Ectodermal cell (in vitro differentiated cells): ENCODE measurements around the gene GRID1.

Experiments used
- H3K27ac ChIP-seq: 2 replicates; pipeline ENCODE4 v1.7.0; 2013; ENCODE audit warnings: mild to moderate bottlenecking, low read depth, low read length; ENCODE audit not compliant: insufficient read depth, poor library complexity, severe bottlenecking
- H3K27me3 ChIP-seq: 2 replicates; pipeline ENCODE4 v1.7.0; 2013; ENCODE audit warnings: mild to moderate bottlenecking, low read length; ENCODE audit not compliant: insufficient read depth, control insufficient read depth, poor library complexity, severe bottlenecking
- H3K36me3 ChIP-seq: one replicate; pipeline ENCODE4 v1.7.0; 2013; ENCODE audit warnings: low read length; ENCODE audit not compliant: control insufficient read depth, insufficient read depth
- H3K4me1 ChIP-seq: one replicate; pipeline ENCODE4 v1.7.0; 2013; ENCODE audit warnings: low read length; ENCODE audit not compliant: control insufficient read depth, insufficient read depth
- H3K4me3 ChIP-seq: 2 replicates; pipeline ENCODE4 v1.7.0; 2013; ENCODE audit warnings: low read depth, low read length, control low read depth; ENCODE audit not compliant: insufficient read depth
- H3K9me3 ChIP-seq: 2 replicates; pipeline ENCODE4 v1.7.0; 2013; ENCODE audit warnings: mild to moderate bottlenecking, low read length, moderate library complexity; ENCODE audit not compliant: control insufficient read depth
- WGBS, 2 experiments: methylation state at CpG; one replicate each; pipeline ENCODE4 v1.1.7; 2013; ENCODE audit warnings: missing lambda C conversion rate in 2 of 2; 5-methylcytosine and 5-hydroxymethylcytosine counted together

Gene GRID1

DNA sequence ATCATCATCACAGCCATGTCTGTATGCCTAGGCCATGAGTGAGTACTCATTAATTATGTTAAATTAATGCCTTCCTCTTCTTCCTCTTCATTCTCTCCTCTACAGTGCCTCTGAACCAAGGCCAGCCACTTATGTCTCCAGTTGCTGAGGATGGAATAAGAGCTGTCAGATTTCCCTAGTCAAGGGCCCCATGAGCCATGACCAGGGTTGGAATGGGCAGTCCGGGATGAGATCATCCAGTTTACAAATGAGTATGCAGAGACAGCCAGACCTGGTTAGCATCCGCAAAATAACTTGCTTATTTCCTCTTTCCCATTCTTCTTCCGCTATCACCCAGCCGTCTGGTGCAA, 342.7 kb downstream of the GRID1 start:
- Histone ChIP-seq H3K27me3 (no peaks in the 10 kb centered on the region), H3K4me3 (no peak overlapping the region), H3K4me1 (no peaks in the 10 kb centered on the region), H3K27ac (no peak overlapping the region), H3K36me3 (no peaks in the 10 kb centered on the region), H3K9me3 (no peaks in the 10 kb centered on the region)
- WGBS, 2 experiments = 93 to 97% methylated on average over 4 of the region's 4 CpGs

DNA sequence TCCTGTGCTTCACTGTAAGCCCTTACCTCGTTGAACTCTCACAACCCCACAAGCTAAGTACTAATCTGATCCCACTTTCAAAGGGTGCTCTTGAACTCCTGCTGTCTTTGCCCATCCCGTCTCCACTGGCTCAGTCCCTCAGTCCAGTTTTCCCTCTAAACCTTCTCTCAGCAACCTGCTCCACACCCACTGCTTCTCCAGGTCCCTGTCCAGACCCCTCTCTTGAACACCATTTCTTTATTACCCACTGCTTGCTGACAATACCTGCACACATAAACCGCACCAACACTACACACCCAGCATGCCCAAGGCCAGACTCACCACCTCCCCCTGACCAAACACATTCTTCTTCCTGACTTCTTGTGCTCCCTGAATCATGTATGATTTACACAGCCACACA, 343.3 kb downstream of the GRID1 start:
- Histone ChIP-seq H3K27ac (no peak overlapping the region), H3K4me3 (no peak overlapping the region), H3K36me3 (no peaks in the 10 kb centered on the region), H3K27me3 (no peaks in the 10 kb centered on the region), H3K9me3 (no peaks in the 10 kb centered on the region), H3K4me1 (no peaks in the 10 kb centered on the region)
- 89 to 93% methylated on average over 3 of the region's 3 CpGs for WGBS, 2 experiments

DNA sequence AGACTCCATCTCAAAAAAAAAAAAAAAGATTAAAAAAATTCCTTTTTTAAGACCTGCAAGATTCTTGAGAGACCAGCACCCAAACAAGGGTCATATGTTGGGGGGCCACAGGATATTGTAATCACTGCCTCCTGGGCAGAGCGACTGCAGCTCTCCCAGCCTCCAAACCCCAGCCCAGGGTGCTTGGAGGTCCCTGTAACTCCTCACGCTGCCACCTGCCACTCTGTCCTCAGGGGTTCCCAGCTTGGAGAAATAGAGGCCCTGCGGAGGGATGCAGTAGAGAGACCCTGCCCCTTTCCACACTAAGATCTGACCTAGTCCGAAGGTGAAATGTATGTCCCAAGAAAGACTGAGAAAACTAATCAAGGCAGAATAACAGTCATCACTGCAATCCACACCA, 343.7 kb downstream of the GRID1 start:
- Histone ChIP-seq H3K4me3 (no peak overlapping the region), H3K9me3 (no peaks in the 10 kb centered on the region), H3K36me3 (no peaks in the 10 kb centered on the region), H3K27ac (no peak overlapping the region), H3K4me1 (no peaks in the 10 kb centered on the region), H3K27me3 (no peaks in the 10 kb centered on the region)
- 91 to 93% methylated on average over 4 of the region's 4 CpGs for WGBS, 2 experiments

DNA sequence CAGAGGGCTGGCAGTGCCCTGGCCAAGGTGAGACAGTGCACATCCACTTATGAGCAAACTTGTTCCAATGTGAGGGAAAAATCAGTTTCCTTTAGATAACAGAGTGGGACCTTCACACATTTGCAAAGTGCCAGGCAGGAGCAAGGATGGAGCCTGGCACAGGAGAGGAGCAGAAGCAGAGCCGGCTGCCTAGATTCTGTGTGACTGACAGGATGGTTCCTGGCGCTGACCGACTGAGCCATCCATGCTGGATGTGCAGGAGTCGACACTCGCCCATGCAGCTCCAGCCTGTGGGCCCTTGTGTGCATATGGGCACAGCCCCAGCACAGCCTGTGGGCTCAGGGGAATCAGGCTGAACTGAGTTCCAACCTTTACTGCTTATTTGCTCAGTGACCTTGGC, 346.5 kb downstream of the GRID1 start:
- no peaks in the 10 kb centered on the region for H3K27me3 ChIP-seq
- H3K9me3 ChIP-seq = no peaks in the 10 kb centered on the region
- H3K36me3 ChIP-seq = no peaks in the 10 kb centered on the region
- no peaks in the 10 kb centered on the region for H3K4me1 ChIP-seq
- H3K27ac ChIP-seq = no peak overlapping the region
- H3K4me3 ChIP-seq = no peak overlapping the region
- WGBS, 2 experiments = 91 to 97% methylated on average over 5 of the region's 5 CpGs

DNA sequence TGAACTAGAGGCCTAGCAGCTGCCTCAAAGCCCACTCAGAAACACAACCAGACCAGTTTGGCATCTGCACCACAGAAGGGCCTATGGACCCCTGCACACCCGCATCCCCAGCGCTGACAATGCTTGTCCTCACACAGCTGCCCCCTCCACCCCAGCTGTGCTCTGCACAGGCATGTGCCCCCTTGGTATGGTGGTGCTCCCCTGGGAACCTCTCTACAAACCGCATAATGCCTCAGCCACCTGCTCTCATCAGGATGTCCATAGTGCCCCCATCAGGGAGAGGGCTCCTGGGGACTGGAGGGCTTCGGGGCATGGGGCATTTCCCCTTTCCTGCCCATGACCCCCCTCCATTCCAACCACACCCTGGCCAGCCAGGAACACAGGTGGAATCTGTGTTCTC, 347.5 kb downstream of the GRID1 start:
- H3K36me3 ChIP-seq = no peaks in the 10 kb centered on the region
- no peaks in the 10 kb centered on the region for H3K27me3 ChIP-seq
- no peak overlapping the region for H3K4me3 ChIP-seq
- 96 to 98% methylated on average over 4 of the region's 4 CpGs for WGBS, 2 experiments
- no peaks in the 10 kb centered on the region for H3K9me3 ChIP-seq
- no peaks in the 10 kb centered on the region for H3K4me1 ChIP-seq
- H3K27ac ChIP-seq = no peak overlapping the region

DNA sequence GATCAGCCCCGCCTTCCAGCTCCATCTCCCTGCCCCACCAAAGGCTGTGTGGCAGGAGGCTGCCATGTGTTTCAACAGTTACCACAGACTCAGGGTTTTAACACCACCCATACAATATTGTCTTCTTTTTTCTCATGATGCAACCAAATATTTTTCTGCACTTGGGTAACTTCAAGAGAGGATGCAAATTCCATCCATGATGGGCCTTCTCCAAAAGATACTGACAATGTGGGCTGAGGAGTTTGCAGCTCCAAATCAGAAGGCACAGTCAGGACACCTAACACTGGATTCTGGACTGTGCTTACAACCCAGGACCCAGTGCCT, 347.9 kb downstream of the GRID1 start:
- no peaks in the 10 kb centered on the region for H3K9me3 ChIP-seq
- 87 to 95% methylated on average over 1 of the region's 1 CpG for WGBS, 2 experiments
- no peaks in the 10 kb centered on the region for H3K27me3 ChIP-seq
- H3K36me3 ChIP-seq = no peaks in the 10 kb centered on the region
- H3K27ac ChIP-seq = no peak overlapping the region
- H3K4me1 ChIP-seq = no peaks in the 10 kb centered on the region
- H3K4me3 ChIP-seq = no peak overlapping the region

DNA sequence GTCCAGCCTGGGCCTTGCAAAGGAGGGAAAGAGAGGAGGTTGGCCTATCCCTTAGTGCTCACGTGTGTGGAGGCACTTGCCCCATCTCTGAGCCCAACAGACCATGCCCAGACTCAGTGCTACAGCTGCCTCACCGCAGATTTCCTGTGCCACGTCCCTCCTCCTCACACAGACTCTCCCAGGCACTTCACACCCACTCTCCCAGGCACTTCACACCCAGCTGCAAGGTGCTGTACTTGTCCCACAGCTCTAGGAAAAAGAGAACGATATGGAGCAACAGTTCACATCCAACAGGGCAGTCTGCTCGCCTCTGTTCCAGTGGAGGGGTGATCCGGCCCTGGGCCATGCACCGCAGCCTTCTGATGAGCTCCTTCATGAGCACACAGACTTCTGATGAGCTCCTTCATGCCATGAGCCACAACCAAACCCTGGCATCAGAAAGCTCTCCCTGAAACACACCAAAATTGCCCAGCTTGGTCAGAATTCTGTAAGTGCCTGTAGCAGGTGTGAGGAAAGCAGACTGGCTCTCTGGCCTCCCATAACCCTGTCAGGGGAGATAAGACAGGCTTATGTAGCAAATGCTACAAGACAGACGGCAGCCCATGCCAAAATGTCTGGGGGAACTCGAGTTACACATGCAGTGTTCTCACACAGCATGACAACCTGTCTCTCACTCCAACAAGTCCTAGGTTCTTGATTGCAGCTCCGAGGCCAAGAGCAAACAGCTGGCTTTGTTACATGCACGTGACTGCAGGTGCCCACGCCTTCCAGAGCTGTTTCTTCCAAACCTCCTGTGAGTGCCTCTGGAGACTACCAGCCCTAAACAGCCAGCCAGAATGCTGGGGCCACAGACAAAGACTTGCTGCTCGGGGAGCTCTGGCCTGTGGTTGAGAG, 348.5 kb downstream of the GRID1 start:
- H3K4me1 ChIP-seq = no peaks in the 10 kb centered on the region
- H3K27me3 ChIP-seq = no peaks in the 10 kb centered on the region
- H3K36me3 ChIP-seq = no peaks in the 10 kb centered on the region
- H3K9me3 ChIP-seq = no peaks in the 10 kb centered on the region
- H3K27ac ChIP-seq = no peak overlapping the region
- WGBS, 2 experiments = 83 to 84% methylated on average over 13 of the region's 13 CpGs
- H3K4me3 ChIP-seq = no peak overlapping the region

DNA sequence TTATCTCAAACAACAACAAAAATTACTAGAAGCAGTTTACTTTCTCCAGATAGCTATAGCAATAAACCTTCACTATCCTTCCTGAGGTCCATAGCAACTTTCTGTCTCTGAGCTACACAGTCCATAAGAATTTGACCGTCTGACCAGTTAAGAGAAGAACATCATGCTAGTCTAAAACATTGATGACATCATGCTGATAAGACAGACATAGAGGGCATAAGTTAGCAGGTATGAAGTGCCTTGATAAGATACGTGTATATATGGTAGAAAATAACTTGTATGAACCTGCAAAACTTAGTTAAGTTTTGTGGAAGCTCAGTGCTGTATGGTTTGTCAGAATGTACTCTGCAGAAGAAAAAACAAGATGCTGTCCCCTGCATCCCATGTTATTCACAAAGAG, 353.0 kb downstream of the GRID1 start:
- WGBS, 2 experiments = 87 to 92% methylated on average over 2 of the region's 2 CpGs
- Histone ChIP-seq H3K36me3 (no peaks in the 10 kb centered on the region), H3K27me3 (no peaks in the 10 kb centered on the region), H3K4me1 (no peaks in the 10 kb centered on the region), H3K4me3 (no peak overlapping the region), H3K27ac (no peak overlapping the region), H3K9me3 (no peaks in the 10 kb centered on the region)

DNA sequence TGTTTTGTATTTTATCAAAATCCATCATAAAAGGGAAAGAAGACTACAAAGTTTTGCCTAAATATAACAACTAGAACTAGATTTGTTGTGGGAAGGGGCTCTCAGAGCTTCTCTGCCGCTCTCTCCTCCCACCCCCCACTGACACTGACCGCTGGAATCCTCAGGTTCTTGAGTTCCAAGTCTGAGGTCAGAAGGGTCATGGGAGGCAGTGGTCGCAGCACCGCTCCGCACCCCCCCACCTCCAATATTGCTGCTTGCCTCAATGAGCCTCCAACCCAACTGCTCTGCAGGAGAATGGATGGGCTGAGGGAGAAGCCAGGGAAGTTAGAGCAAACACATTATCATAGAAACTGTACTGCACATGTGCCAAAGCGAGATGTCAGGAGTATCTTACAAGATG, 359.4 kb downstream of the GRID1 start:
- no peak overlapping the region for H3K4me3 ChIP-seq
- WGBS, 2 experiments = 77 to 85% methylated on average over 5 to 6 of the region's 6 CpGs
- H3K36me3 ChIP-seq = no peaks in the 10 kb centered on the region
- H3K27me3 ChIP-seq = no peaks in the 10 kb centered on the region
- no peaks in the 10 kb centered on the region for H3K4me1 ChIP-seq
- no peak overlapping the region for H3K27ac ChIP-seq
- H3K9me3 ChIP-seq = no peaks in the 10 kb centered on the region

DNA sequence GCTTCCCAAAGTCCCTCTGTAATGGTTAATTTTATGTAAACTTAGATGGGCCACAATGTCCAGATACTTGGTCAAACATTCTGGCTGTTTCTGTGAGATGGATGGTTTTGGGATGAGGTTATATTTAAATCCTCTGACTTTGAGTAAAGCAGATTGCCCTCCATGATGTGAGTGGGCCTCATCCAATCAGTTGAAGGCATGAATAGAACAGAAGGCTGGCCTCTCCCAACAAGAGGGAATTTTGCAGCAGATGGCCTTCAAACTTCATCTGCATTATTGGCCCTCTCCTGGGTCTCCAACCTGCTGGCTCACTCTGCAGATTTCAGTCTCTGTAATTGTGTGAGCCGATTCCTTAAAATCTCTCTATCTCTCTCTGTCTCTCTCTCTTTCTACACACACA, 362.3 kb downstream of the GRID1 start:
- no peaks in the 10 kb centered on the region for H3K9me3 ChIP-seq
- no peaks in the 10 kb centered on the region for H3K4me1 ChIP-seq
- no peak overlapping the region for H3K4me3 ChIP-seq
- WGBS, 2 experiments = 87 to 89% methylated on average over 1 of the region's 1 CpG
- H3K27ac ChIP-seq = no peak overlapping the region
- H3K36me3 ChIP-seq = no peaks in the 10 kb centered on the region
- no peaks in the 10 kb centered on the region for H3K27me3 ChIP-seq

DNA sequence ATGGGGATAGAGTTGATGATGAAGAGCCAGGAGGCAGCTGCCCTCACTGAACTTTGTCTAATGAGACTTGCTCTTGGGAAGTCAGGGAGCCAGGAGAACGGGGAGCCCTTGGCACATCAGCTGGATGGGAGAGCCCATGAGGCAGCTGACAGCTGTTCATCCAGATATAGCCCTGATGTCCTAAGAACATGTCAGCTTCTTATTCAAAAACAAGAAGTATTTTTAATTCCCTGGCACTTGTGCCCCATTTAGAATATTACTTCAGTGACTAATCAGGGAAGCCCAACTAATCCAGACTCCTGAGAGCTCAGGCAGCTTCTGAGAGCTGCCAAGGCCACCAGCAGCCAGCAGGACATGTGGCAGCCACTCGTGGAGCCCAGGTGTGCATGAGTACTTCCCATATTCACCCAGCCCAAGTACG, 363.4 kb downstream of the GRID1 start:
- H3K9me3 ChIP-seq = no peaks in the 10 kb centered on the region
- no peak overlapping the region for H3K27ac ChIP-seq
- no peaks in the 10 kb centered on the region for H3K36me3 ChIP-seq
- no peaks in the 10 kb centered on the region for H3K27me3 ChIP-seq
- 87 to 89% methylated on average over 3 of the region's 3 CpGs for WGBS, 2 experiments
- H3K4me1 ChIP-seq = no peaks in the 10 kb centered on the region
- no peak overlapping the region for H3K4me3 ChIP-seq
